Brain microvascular endothelial cell (primary cell): ENCODE results near the gene RWDD3.

Source experiments
- DNase-seq: peaks from one replicate; pipeline ENCODE4 v3.0.0-alpha.2; 2020
- H3K27ac ChIP-seq: fragments of 250-450 bp; sonication (Bioruptor Pico); 2 replicates; pipeline ENCODE4 v1.5.1; 2020; ENCODE audit warnings: mild to moderate bottlenecking, moderate library complexity
- H3K27me3 ChIP-seq: fragments of 250-450 bp; sonication (Bioruptor Pico); replicated peaks from 2 replicates; pipeline ENCODE4 v1.5.1; 2020; ENCODE audit warnings: mild to moderate bottlenecking
- H3K36me3 ChIP-seq: fragments of 250-450 bp; sonication (Bioruptor Pico); replicated peaks from 2 replicates; pipeline ENCODE4 v1.5.1; 2020; ENCODE audit warnings: mild to moderate bottlenecking
- H3K4me3 ChIP-seq: 2 replicates; pipeline ENCODE4 v1.5.1; 2011; ENCODE audit warnings: low read depth, mild to moderate bottlenecking, control low read depth, low read length, moderate library complexity
- in situ Hi-C: cut with HindIII; loops from 2 replicates; pipeline ENCODE4 v1.10.0; 2017; ENCODE audit warnings: low sequenced_read_pairs, low pct_ligation_motif_present
- TF ChIP-seq, protein P1 (sequence below): IDR thresholded peaks from 2 replicates; pipeline ENCODE4 v1.5.1; 2011; ENCODE audit warnings: low read depth, mild to moderate bottlenecking, moderate library complexity, low read length, control low read depth, inconsistent platforms; ENCODE audit errors: missing control alignments

RWDD3 gene

DNA sequence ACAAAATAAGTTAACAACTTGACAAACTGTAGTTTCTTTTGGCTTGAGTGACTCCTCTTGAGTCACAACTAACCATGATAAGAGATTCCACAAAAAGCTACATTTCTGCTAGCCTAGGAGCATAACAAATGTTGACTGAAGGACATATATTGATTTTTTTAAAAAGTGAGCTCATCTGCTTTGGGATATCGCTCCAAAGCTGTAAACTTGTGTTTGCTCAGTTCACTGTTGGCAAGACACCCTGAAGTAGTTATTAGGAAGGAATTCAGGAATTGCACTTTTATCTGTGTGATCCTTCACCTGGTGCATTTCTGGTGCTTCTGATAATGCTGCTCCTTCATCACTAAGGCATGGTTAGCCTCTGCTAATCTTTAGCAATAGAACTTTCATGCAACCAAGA is 23.7 kb downstream of the RWDD3 start:
- no peaks in the 10 kb centered on the region for H3K36me3 ChIP-seq
- no peak overlapping the region for H3K4me3 ChIP-seq
- no peak overlapping the region for H3K27ac ChIP-seq
- TF ChIP-seq, protein P1, sequence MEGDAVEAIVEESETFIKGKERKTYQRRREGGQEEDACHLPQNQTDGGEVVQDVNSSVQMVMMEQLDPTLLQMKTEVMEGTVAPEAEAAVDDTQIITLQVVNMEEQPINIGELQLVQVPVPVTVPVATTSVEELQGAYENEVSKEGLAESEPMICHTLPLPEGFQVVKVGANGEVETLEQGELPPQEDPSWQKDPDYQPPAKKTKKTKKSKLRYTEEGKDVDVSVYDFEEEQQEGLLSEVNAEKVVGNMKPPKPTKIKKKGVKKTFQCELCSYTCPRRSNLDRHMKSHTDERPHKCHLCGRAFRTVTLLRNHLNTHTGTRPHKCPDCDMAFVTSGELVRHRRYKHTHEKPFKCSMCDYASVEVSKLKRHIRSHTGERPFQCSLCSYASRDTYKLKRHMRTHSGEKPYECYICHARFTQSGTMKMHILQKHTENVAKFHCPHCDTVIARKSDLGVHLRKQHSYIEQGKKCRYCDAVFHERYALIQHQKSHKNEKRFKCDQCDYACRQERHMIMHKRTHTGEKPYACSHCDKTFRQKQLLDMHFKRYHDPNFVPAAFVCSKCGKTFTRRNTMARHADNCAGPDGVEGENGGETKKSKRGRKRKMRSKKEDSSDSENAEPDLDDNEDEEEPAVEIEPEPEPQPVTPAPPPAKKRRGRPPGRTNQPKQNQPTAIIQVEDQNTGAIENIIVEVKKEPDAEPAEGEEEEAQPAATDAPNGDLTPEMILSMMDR: no peak
- DNase-seq: peak; percentile 9
- H3K27me3 ChIP-seq: no peaks in the 10 kb centered on the region
- in situ Hi-C loops: no loop called here

DNA sequence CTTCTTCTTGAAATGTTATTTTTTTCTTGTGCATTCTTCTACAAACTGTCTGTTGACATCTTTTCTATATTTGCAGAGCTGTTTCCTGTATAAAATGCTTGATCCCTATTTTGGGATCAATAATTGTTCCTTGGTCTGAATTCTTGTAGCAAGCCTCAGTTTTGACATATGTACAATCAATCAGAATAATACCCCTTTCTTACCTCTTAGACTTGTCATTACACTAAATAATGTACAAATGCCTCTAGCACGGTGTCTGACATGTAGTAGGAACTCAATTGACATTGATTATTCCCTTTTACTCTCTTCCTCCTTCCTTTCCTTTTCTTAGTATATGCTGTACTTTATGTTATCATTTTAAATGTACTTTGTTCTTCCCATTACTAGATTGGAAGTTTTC is 25.2 kb downstream of the RWDD3 start:
- TF ChIP-seq, protein P1: no peak
- Histone ChIP-seq H3K36me3 (no peaks in the 10 kb centered on the region), H3K27ac (no peak overlapping the region), H3K4me3 (no peak overlapping the region), H3K27me3 (no peaks in the 10 kb centered on the region)
- in situ Hi-C loops: no loop called here
- no peak for DNase-seq

DNA sequence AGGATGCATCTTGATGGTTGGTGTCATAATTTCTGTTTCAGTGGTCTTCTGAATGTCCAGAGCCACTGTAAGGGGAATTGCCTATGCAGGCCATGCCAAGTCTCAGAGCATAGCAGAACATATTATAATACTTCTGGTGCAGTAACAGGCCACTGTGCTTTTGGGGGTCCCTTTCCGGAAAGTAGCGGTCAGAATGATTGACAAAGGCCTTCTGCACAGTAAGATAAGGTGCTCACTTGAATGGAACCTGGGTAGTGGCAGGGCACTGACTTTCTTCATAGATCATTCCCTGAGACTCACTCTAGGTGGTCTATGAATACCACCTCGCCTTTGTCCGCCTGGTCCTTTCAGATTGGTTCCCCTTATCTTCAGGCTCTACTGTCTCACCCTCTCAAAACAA is 28.9 kb downstream of the RWDD3 start:
- H3K27me3 ChIP-seq: no peaks in the 10 kb centered on the region
- no peaks in the 10 kb centered on the region for H3K36me3 ChIP-seq
- no peak for DNase-seq
- no peak overlapping the region for H3K27ac ChIP-seq
- TF ChIP-seq, protein P1: no peak
- no peak overlapping the region for H3K4me3 ChIP-seq
- in situ Hi-C loops: no loop called here

DNA sequence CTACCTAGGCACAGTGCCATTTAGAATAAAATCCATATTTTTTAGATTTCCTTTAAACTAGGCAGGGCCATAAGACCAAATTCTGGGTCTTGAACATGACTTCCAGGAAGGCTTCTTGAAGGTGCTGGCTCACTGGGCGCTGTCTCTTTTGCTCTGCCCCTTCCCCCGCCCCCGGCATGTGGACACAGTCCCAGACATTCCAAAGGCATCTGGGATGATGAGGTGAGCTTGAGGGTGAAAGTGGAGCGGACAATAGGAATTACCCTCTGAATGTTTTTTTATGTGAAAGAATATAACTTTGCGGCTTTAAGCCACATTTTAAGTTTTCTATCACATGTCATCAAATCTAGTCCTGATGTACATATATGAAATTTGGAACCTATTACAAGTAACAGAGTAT is 29.4 kb downstream of the RWDD3 start:
- DNase-seq: no peak
- Histone ChIP-seq H3K36me3 (no peaks in the 10 kb centered on the region), H3K27me3 (no peaks in the 10 kb centered on the region), H3K4me3 (no peak overlapping the region), H3K27ac (no peak overlapping the region)
- TF ChIP-seq, protein P1: no peak
- in situ Hi-C loops: no loop called here

DNA sequence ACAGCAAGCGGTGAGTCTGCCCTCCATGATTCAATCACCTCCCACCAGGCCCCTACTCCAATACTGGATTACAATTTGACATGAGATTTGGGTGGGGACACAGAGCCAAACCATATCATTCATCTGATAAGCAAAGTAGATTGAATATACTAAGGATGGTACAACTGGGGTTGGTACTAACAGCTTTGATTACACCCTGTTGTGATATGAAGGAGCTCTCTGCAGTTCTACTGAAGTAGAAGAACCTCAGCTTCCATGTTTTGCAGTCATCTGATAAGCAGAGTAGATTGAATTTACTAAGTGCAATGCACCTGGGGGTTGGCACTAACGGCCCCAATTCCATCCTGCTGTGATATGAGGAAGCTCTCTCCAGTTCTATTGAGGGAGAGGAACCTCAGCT is 31.1 kb downstream of the RWDD3 start:
- in situ Hi-C loops: no loop called here
- TF ChIP-seq, protein P1: no peak
- H3K4me3 ChIP-seq: no peak overlapping the region

DNA sequence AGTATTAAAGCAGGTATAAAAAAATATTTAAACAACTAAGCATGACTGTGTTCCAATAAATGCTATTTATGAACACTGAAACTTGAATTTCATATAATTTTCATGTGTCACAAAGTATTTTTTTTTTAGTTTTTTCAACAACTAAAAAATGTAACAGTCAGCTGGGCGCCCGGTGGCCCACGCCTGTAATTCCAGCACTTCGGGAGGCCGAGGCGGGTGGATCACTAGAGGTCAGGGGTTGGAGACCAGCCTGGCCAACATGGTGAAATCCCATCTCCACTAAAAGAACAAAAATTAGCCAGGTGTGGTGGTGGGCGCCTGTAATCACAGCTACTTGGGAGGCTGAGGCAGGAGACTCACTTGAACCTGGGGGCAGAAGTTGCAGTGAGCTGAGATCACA is 42.4 kb downstream of the RWDD3 start:
- DNase-seq: no peak
- Histone ChIP-seq H3K36me3 (no peaks in the 10 kb centered on the region), H3K27ac (no peak overlapping the region), H3K4me3 (no peak overlapping the region), H3K27me3 (no peaks in the 10 kb centered on the region)
- TF ChIP-seq, protein P1: no peak
- in situ Hi-C loops: no loop called here

More for the DNA sequence above, 31.1 kb downstream of the RWDD3 start:
- no peaks in the 10 kb centered on the region for H3K27me3 ChIP-seq
- H3K27ac ChIP-seq: no peak overlapping the region
- no peaks in the 10 kb centered on the region for H3K36me3 ChIP-seq
- DNase-seq: no peak
